Thyroid gland (tissue), 4 donors: Measurements from ENCODE around the gene CAPN5. TPM values are rescaled to one million over a fixed set of nuclear protein-coding genes. Genes with fewer than 3 reads are reported as not detected.

Source experiments
- DNase-seq, 2 donors: peaks; one replicate each; pipeline ENCODE4 v3.0.0-alpha.2; 2019
- H3K27ac ChIP-seq, 3 donors: fragments of 200-600 bp; sonication (generic); 1 replicate in 2 of 3; 2 replicates in 1 of 3; pipeline ENCODE4 v1.5.1; 2016 to 2019; ENCODE audit warnings: mild to moderate bottlenecking in 1 of 3, moderate library complexity in 1 of 3
- H3K27me3 ChIP-seq: fragments of 200-600 bp; sonication (generic); one replicate; pipeline ENCODE4 v1.5.1; 2019
- H3K36me3 ChIP-seq, 2 donors: fragments of 200-600 bp; sonication (generic); one replicate each; pipeline ENCODE4 v1.5.1; 2016 to 2019
- H3K4me1 ChIP-seq, 2 donors: fragments of 200-600 bp; sonication (generic); one replicate each; pipeline ENCODE4 v1.5.1; 2017 to 2019
- H3K4me3 ChIP-seq, 3 donors: fragments of 200-600 bp; sonication (generic); replicated peaks in 1 of 3; 1 replicate in 2 of 3; 2 replicates in 1 of 3; pipeline ENCODE4 v1.5.1; 2016; ENCODE audit warnings: mild to moderate bottlenecking in 1 of 3
- H3K9me3 ChIP-seq: fragments of 200-600 bp; sonication (generic); one replicate; pipeline ENCODE4 v1.5.1; 2017
- CTCF ChIP-seq, 6 experiments: fragments of 200-600 bp in 3 of 6; fragments of 450-650 bp in 3 of 6; sonication (generic) in 3 of 6; IDR thresholded peaks; one replicate each; pipeline ENCODE4 v1.5.1; 2016 to 2019; ENCODE audit warnings: antibody characterized with exemption in 6 of 6, mild to moderate bottlenecking in 2 of 6, inconsistent platforms in 1 of 6, moderate library complexity in 1 of 6
- POLR2A ChIP-seq, 2 donors: fragments of 450-650 bp; IDR thresholded peaks; one replicate each; pipeline ENCODE4 v1.6.1; 2017; ENCODE audit warnings: antibody characterized with exemption in 2 of 2, mild to moderate bottlenecking in 2 of 2, moderate library complexity in 1 of 2
- WGBS, 2 donors: methylation state at CpG; one replicate each; pipeline ENCODE4 v1.1.5; 2017; 5-methylcytosine and 5-hydroxymethylcytosine counted together
- intact Hi-C: fragments of 100-400 bp; cut with DNase I; formaldehyde crosslinking; loops from one replicate; pipeline ENCODE4 v1.15.1; 2023
- total RNA-seq, 4 donors: library from RNA; depleted of rRNA; stranded (reverse); fragments of >200 nt; gene quantifications; one replicate each; pipeline ENCODE4 v1.2.3, GENCODE V29; 2016

CAPN5 gene
- total RNA-seq, 4 donors from 2014 or later = 3.0 to 5.6 (median 4.1) TPM

GRCh38 chr11:77107950-77108349 is 41.2 kb downstream of the CAPN5 start:
- H3K27ac ChIP-seq = no peak overlapping the region
- intact Hi-C loops = no loop called here
- H3K4me1 ChIP-seq = peaks cover 0 to 7% of the 10 kb centered on the region in 2 donors
- no peaks in the 10 kb centered on the region for H3K9me3 ChIP-seq
- H3K27me3 ChIP-seq = no peaks in the 10 kb centered on the region
- H3K4me3 ChIP-seq = no peak overlapping the region
- peak; percentile 66 to 73 for DNase-seq
- H3K36me3 ChIP-seq = no peaks in the 10 kb centered on the region
- WGBS, 2 donors = 22% methylated on average over 3 of the region's 3 CpGs
- TF ChIP-seq CTCF (IDR thresholded peaks at IDR 0.05) = no peak
- no peak for TF ChIP-seq POLR2A (IDR thresholded peaks at IDR 0.05)

- no peak for DNase-seq
- Histone ChIP-seq H3K27me3 (no peaks in the 10 kb centered on the region), H3K4me1 (peaks cover 0 to 7% of the 10 kb centered on the region in 2 donors), H3K4me3 (no peak overlapping the region), H3K27ac (no peak overlapping the region), H3K36me3 (no peaks in the 10 kb centered on the region), H3K9me3 (no peaks in the 10 kb centered on the region)
- intact Hi-C loops = no loop called here
- WGBS, 2 donors = 90 to 92% methylated on average over 9 of the region's 9 CpGs
- no peak for TF ChIP-seq POLR2A (IDR thresholded peaks at IDR 0.05)
- TF ChIP-seq CTCF (IDR thresholded peaks at IDR 0.05) = no peak
Observed at GRCh38 chr11:77108436-77108835, 41.7 kb downstream of the CAPN5 start.

- intact Hi-C loops = no loop called here
- no peaks in the 10 kb centered on the region for H3K27me3 ChIP-seq
- 62 to 77% methylated on average over 11 of the region's 11 CpGs for WGBS, 2 donors
- no peaks in the 10 kb centered on the region for H3K36me3 ChIP-seq
- no peak for DNase-seq
- H3K9me3 ChIP-seq = no peaks in the 10 kb centered on the region
- TF ChIP-seq CTCF (IDR thresholded peaks at IDR 0.05) (no peak), POLR2A (IDR thresholded peaks at IDR 0.05) (no peak)
- no peak overlapping the region for H3K4me3 ChIP-seq
- H3K4me1 ChIP-seq = peaks cover 0 to 7% of the 10 kb centered on the region in 2 donors
- H3K27ac ChIP-seq = no peak overlapping the region
Observed at GRCh38 chr11:77109236-77110019, 42.7 kb downstream of the CAPN5 start.

GRCh38 chr11:77110836-77111235 is 44.1 kb downstream of the CAPN5 start:
- H3K27me3 ChIP-seq = no peaks in the 10 kb centered on the region
- DNase-seq = no peak
- WGBS, 2 donors = 92 to 98% methylated on average over 5 to 6 of the region's 6 CpGs
- TF ChIP-seq POLR2A (IDR thresholded peaks at IDR 0.05) (no peak), CTCF (IDR thresholded peaks at IDR 0.05) (no peak)
- no peak overlapping the region for H3K27ac ChIP-seq
- no peaks in the 10 kb centered on the region for H3K9me3 ChIP-seq
- H3K4me1 ChIP-seq = peaks cover 0 to 7% of the 10 kb centered on the region in 2 donors
- intact Hi-C loops = no loop called here
- no peaks in the 10 kb centered on the region for H3K36me3 ChIP-seq
- no peak overlapping the region for H3K4me3 ChIP-seq

GRCh38 chr11:77111277-77111676 is 44.5 kb downstream of the CAPN5 start:
- TF ChIP-seq POLR2A (IDR thresholded peaks at IDR 0.05) (no peak), CTCF (IDR thresholded peaks at IDR 0.05) (no peak)
- intact Hi-C loops = no loop called here

More at GRCh38 chr11:77111277-77111676, 44.5 kb downstream of the CAPN5 start:
- no peak overlapping the region for H3K27ac ChIP-seq
- peaks cover 0 to 7% of the 10 kb centered on the region in 2 donors for H3K4me1 ChIP-seq
- 76 to 95% methylated on average over 3 of the region's 3 CpGs for WGBS, 2 donors
- H3K9me3 ChIP-seq = no peaks in the 10 kb centered on the region
- H3K4me3 ChIP-seq = no peak overlapping the region
- no peaks in the 10 kb centered on the region for H3K36me3 ChIP-seq
- no peaks in the 10 kb centered on the region for H3K27me3 ChIP-seq
- DNase-seq = no peak
